Activated CD8-positive, alpha-beta memory T cell treated with anti-CD3 and anti-CD28 coated beads for 24 hours (primary cell): ENCODE results near the gene OR2A1.
"Not testable (repeated sequence)": the region's sequence is repeated elsewhere in the genome, so short reads cannot be mapped to it uniquely, and the experiment has no call there.

Experiments
- DNase-seq: peaks from one replicate; pipeline ENCODE4 v3.0.0-alpha.2; 2020

Gene OR2A1, protein sequence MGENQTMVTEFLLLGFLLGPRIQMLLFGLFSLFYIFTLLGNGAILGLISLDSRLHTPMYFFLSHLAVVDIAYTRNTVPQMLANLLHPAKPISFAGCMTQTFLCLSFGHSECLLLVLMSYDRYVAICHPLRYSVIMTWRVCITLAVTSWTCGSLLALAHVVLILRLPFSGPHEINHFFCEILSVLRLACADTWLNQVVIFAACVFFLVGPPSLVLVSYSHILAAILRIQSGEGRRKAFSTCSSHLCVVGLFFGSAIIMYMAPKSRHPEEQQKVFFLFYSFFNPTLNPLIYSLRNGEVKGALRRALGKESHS

DNA sequence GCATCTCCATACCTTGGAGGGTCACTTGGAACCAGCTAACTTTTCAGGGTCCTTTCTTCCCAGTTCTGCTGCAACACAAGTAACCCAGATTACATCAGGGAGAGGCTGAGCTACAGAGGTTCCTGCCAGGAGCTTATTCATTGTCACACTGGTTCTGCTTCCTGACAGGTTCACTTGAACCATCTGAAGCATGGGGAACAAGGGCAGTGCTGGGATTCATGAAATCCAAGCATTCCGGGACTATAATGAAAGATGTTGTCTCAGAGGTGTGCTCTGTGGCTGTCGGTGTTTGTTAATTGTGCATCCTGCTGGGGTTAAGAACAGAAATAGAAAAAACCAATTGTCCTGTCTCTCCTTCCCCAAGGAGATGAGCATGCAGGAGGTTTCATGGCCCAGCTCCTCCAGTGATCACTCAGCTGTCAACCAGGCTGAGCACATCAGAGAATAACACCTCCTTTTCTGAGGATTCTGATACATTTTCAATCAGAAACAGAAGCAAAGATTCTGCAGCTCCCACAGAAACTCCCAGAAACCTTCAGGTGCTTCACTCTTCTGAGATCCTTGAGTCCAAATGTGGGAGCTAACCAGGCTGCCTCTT, at the start of gene OR2A1:
TSS of gene OR2A1 (plus strand) at position 548 of the 598 bp plus-strand sequence. CDS start 5,706 bp downstream, outside the sequence.
- not testable (repeated sequence) for DNase-seq

DNA sequence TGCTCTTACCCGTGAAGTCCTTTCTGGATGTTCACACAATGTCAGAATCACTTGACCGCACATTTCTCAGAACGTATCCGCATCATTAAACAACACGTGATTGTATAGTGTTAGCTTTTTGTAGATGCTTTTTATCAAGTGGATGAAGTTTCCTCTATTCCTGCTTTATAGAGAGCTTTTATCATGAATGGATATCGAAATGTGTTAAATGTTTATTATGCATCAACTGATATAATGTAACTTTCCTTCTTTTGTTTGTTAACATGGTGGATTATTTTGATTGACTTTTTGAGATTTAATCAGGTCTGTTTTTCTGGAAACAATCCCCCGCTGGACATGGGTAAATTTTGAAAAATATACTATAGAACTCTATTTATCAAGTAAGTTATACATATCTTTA, 47.5 kb upstream of the OR2A1 start, which contains the start of gene OR2A7:
TSS of gene OR2A7 (minus strand) at position 101 of the 400 bp plus-strand sequence. CDS start 5,164 bp downstream, outside the sequence.
- not testable (repeated sequence) for DNase-seq

DNA sequence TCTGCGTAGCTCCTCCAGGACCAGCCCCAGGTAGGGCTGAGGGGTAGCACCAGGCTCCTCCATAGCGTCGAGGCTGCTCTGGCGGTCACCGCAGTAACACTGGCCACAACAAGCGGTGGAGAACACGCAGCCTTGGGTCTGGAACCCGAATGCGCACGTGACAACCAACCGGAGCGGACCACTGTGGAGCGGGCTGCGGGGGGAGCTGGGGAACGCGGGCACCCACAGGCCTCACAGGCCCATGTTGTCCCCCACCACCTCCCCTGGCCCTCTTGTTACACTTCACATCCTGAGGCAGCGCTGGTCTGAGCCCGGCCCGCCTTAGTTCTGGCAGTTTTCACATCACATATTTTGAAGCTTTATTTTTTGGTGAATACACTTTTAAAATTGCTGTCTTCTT, 43.0 kb upstream of the OR2A1 start, which contains the start of gene CTAGE8:
TSS of gene CTAGE8 (minus strand) at position 101 of the 400 bp plus-strand sequence. CDS start at position 63, 38 bp downstream.
- DNase-seq: not testable (repeated sequence)

DNA sequence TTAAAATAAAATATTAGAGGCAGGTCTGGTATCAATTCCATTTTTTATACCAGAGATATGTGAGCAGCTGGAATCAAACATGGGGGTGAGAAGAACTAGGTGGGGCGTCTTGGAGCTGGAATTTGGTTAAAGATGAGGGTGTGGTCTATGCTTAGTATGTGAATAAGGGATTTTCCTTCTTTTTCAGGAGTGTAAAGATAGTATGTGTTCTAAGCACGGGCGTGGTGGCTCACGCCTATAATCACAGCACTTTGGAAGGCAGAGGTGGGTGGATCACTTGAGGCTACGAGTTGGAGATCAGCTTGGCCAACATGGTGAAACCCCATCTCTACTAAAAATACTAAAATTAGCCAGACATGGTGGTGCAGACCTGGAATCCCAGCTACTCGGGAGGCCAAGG, 36.9 kb upstream of the OR2A1 start:
- not testable (repeated sequence) for DNase-seq

DNA sequence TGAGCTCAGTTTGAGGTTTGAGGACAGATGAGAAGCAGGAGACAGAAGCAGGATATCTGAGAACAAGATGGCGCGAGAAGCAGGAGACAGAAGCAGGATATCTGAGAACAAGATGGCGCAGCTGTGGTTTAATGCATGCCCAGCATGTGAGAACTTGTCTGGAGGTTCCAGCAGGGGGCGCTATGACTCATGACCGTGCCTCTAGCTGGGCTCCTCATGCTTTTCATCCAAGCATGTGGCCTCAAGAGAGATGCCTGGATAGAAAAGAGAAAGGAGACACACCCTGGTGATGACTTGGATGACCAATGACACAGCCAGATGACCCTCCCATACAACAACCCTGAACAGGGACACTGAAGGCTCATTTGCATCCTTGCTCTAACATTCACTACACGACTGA, 32.2 kb upstream of the OR2A1 start:
- DNase-seq: not testable (repeated sequence)

DNA sequence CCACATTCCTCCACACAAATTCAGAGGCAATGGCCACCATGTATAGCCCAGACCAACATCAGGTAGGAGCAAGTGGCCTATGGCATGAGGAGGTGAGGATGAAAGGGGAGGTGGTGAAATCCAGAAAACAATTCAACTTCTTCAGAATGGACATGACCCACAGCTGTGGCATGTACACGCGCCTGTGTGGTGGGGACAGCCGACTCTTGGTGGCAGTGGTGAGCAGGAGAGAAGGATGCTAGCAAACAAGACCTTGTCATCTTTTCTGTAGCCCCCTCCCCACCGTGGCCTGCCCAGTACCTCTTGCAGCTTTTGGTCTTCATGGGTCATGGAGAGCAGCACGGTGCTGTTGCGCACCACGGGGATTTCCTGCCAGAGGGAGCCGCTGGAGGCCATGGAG, 30.2 kb upstream of the OR2A1 start:
- not testable (repeated sequence) for DNase-seq

DNA sequence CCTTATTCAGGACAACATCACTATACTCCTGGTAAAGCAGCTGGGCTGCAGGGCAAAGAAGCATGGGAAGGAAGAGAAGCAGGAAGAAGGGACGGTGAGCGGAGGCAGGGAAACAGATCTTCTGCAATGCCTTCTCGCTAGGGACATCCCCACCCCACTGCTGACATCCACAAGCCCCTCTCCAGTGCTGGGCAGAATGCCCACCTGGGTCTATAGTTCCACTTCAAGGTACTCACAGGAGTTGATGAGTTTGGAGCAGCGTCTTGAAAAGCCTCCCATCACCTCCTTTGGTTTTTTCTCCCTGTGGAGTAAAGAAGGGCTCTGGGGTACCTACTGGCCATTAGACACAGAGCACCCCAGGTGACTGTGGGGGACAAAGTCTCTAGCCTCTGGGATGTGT, 29.7 kb upstream of the OR2A1 start:
- DNase-seq: not testable (repeated sequence)

DNA sequence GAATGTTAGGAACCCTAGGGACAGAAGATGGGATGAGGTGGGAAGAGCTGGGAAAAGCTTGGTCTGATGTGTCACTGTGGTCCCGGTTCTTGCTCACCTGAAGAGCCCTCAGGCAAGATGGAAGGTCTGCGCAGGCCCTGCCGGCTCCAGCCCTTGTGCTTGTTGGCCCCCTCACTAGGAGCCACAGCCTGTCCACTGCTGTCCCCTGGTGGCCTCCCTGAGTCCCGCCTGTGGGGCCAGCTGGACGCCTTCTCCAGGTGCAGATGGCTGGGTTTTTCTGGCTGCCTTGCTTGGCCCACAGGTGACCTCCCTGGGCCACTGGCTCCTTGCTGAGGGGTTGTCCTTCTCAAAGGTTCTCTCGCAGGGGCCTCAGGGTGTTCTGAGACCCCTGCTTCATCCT, 28.5 kb upstream of the OR2A1 start:
- DNase-seq: not testable (repeated sequence)

DNA sequence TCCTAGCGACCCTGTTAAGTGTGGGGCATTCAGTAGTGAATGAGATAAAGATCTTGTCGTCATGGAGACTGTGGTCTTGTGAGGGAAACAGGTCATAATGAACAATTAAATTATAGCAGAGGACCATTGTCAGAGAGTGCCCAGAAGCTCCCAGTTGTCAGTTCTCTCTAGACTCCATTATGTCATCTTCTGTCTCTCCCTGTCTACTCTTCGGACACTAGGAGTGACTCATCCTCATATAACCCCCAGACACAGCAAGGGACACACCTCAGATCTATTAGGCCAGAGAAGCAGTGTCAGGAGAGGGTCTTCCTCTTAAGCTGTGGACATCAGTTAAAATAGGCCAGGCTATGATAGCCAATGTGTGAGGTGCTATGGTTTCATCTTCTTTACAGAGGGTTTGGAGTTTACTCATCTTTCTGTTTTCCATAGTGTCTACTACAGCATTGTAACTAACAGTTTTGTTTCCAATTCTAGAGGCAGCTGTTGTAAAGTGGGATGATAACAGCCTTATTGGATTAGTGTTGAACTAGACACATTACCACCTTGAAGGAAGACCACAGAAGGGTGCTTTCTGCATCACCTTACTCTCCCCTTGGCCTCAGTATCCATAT, 24.9 kb upstream of the OR2A1 start:
- DNase-seq: not testable (repeated sequence)

DNA sequence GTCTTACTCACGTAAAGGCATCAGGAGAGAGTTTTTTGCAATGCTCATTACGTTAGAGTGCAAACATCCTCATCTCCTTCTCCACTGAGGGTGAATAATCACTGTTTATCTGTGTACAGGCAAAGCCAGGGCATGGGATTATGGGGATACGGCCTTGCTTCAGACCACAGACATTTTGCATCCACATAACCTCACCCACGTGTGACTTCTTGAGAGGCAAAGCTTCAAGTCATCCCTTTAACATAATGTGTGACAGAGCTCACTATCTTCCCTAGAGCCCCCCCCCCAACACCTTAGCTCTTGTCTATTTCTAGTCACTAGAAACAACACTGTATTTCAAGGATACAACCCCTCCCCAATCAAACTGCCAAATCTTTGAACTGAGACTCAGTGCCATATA, 20.6 kb upstream of the OR2A1 start:
- not testable (repeated sequence) for DNase-seq

DNA sequence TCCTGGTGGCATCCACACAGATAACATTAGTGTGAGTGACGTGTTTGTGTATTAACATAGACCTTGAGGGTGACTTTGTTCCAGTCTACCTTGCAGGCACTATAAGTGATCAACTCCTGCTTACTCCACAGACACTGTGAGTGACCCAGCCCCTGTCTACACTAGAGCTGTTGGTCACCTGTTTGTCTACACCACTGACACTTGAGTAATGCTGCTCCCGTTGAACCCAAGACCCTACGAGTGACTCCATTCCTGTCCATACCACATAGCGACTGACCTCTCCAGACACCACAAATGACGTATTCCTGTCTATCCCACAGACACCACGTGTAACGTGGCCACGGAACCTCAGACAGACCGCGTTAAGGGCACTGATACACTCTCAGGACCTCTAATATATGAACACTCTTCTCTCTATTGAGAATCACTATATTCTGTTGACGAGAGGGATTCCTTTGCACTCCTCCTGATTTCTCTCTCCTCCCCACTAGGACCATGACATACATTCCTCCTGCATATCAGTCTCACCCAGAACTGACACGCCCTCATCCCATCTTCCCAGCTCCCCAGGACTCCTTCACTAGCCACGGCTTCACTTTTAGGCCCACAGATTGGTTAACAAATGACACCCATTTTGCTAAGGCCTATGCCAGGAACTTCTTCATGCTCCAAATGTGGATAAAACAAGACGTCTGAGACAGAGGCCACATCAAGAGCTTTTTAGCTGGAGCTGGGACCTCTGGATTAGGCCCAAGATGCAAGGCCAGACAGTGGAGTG, 19.6 kb upstream of the OR2A1 start:
- DNase-seq: peak; percentile 51

DNA sequence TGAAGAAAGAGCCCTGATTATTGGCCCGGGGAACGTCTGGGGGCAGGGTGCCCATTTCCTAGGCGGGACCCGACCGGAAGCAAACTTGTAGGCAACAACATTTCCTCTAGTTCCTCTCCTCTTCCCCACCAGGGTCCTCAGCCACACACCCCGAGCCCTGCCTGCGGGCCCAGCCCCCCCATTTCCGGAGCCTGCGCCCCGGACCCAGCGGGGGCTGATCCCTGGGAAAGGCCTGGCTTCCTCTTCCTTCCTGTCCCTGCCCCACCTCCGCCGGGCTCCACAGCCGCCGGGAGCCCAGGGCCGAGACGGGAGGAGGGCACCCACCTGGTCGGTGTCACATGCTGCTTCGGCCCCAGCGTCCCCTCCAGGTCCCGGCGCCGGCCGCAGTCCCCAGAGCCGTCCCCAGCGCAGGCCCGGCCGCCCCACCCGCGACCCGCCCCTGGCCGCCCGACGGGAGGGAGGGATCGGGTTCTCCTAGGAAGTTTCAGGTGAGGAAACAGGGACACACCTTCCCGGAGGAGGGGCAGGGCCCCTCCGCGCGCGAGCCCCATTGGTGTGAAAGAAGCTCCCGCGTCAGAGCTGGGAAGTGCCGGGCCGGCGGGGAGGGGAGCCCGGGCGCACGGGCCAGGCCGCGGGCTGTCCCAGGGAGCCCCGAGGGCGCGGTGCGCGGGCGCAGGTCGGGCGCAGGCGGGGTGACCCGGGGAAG, 18.3 kb upstream of the OR2A1 start:
- not testable (repeated sequence) for DNase-seq

DNA sequence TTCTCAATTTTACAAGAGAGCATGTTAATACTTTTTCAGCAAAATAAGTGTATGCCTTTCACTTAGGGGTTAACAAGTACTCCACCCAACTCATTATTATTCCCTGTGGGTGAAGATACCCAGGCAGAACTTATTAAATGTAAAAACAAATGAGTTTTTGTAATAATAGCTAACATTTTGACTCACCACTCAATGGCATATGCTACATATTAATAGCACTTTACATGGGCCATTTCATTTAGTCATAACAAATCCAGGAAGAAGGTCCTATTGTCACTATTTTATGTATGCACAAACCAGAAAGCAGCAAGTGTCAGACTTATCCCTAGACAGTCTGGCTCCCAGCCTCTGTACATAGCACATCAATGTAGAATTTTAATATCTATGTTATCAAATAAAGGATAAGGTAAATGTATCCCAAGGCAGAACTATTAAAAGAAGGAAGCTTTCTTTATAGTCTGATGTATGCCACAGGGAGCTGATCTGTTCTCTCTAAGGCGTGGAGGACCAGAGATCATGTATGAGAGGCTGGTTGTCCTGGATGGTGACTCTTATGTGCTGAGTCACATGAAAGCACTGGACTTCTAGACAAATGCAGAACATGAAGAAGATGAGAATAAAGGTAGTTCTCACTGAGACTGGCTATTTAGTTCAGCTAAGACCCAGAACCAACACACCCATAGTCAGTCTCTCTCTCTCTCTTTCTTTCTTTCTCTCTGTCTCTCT, 9.5 kb upstream of the OR2A1 start:
- DNase-seq: not testable (repeated sequence)

DNA sequence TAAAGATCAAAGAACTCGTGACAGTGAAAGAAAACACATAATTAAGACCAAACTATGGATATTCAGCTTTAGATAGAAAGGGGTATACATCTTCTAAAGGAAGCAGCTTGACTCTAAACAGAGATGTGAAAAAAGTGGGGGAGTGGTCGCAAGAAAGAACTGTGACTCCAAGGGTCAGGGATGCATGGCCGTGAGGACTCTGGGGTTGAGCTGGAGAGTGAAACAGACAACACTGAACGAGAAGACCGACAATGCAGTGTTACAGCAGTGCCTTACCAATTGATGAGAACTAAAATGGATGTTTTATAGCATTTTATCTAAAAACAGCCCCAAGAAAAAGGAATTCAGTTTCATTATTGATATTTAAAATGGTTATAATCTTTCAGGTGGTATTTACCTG, 8.6 kb upstream of the OR2A1 start:
- not testable (repeated sequence) for DNase-seq

DNA sequence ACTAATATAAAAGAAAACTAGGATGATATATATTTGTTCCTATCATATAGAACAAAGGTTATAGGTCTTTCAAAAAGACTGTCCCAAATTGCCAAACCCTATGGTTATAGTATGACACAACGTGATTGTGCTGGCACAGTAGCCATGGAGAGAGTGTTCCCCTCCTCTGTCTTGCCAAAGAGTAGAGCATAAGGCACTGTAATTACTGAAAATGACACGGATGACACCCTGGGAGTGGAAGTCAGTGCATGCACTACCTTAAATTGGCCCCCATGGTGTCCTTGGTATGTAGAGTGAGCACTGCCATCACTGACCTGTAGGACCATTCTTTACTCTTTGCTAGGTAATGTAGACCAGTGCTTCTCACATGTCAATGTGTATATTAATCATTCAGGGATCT, 7.1 kb upstream of the OR2A1 start:
- not testable (repeated sequence) for DNase-seq

DNA sequence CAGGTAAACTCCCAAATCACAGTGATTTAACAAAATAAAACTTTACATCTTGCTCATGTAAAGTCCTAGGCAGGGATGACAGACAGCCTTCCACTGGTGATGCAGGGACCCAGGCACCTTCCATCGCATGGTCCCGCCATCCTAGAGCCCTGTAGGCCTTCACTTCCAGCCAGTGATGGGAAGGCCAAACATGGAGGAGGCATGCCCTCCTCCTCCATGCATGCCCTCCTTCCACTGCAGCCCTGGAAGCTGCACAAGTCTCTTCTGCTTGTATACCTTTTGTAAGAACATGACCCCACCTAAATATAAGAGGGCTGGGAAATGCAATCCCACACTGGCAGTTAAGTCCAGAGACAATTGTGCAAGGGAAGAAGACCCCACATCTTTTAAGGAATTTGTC, 2.5 kb upstream of the OR2A1 start:
- not testable (repeated sequence) for DNase-seq

DNA sequence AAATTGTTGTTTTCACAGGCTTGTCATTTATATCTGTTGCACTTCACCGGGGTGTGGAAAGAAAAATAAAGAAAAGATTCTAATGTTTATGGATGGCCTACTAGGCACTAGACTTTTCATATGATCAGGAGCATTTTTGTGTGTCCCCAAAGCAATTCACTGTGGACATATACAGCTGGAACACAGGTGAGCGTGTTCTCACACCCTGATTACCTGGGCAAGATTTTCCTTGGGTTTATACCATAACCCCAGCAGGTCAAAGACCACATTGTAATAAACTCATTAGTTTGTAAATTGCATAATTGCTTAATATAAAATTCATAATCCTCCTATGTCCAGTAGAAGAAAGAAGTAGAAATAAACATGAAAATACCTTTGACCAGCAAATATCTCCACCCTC, 1.0 kb upstream of the OR2A1 start:
- DNase-seq: not testable (repeated sequence)

DNA sequence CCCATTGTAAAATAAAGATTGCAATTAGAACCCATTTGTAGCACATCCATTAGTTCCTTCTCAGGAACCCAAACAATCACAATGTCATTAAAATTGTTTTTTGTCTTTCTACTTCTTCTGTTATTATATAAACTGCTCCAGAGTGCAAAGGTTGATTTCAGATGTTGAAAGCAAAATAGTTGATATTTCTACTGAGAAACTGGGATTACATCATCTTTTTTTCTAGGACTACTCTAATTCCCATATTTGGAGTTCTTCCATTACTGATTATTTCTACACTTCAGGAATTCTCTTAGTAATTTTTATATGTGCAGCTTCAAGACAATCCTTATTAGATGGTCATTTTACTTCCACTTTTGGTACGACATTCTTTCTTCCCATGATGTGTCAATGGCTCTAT, 5.3 kb downstream of the OR2A1 start:
- not testable (repeated sequence) for DNase-seq

DNA sequence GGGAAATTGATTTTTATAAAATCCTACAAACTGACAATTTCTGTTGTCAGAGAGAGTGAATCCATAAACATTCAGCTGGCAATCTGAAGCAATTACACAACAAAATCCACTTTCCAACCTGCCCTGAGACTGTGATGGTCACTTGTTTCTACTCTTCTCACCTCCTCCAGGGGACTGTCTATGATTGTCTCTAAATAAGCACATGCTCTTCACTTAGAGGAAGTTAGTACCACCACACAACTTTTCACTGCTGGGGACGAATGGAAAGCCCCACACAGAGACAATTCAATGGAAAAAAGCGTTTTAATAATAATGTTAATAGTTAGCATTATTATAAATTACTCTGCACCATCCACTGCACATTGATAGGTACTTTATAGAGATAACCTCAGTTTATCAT, 7.3 kb downstream of the OR2A1 start:
- DNase-seq: not testable (repeated sequence)

DNA sequence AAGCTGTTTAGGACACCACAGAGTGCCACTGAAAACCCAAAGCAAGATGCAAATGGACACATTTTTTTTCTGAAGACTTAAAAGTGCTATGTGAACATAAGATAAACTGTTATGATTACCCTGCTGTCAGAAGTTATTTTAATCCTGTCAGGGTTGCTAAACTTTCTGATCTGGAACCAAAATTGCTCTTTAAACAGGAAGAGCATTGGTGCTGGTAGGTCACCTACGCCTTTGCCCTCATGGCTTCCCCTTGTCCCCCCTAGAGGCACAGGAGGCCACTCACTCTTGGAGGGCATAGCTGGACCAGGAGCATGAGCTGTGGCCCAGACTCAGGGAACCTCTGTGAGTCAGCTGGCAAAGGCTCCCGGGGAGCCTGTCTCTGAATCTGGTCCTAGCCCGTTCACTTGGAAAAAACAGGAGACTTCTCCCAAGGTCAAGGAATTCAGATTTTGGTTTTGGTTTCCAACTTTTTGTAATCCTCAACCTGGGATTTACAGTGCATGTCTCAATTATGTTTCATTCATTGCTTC, 9.5 kb downstream of the OR2A1 start:
- not testable (repeated sequence) for DNase-seq

DNA sequence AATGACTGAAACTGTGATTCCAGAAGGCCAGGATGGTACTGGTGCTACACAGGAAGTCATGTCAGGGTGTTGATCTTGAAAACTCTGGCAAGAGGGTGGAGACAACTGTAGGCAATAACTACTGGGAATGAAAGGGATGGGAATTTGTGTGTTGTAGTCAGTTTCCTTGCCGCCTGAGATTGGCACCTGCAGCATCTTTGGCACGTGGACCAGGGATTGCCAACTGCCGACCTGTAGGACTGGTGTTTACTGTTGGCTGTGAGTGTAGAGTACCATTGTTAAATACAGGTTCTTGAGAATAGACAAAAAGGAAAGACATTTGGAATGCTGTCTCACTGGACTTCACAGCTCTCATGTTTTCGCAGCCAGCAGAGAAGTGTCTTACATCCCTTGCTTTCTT, 11.1 kb downstream of the OR2A1 start:
- DNase-seq: not testable (repeated sequence)
